SK-N-MC (cell line): ENCODE results near the gene MID1.

Experiments
- EZH2 ChIP-seq: fragments of 200-600 bp; sonication (generic); IDR thresholded peaks from one replicate; pipeline ENCODE4 v1.6.1; 2017; ENCODE audit warnings: antibody characterized with exemption
- FOXP2 ChIP-seq: optimal IDR thresholded peaks from 2 replicates; pipeline ENCODE3; 2011; ENCODE audit warnings: mild to moderate bottlenecking, moderate library complexity; ENCODE audit not compliant: insufficient read depth; ENCODE audit errors: extremely low read length, control extremely low read depth
- POLR2AphosphoS5 ChIP-seq: IDR thresholded peaks from 2 replicates; pipeline ENCODE4 v1.6.1; 2012; ENCODE audit warnings: mild to moderate bottlenecking, low read depth, low read length, borderline replicate concordance

DNA sequence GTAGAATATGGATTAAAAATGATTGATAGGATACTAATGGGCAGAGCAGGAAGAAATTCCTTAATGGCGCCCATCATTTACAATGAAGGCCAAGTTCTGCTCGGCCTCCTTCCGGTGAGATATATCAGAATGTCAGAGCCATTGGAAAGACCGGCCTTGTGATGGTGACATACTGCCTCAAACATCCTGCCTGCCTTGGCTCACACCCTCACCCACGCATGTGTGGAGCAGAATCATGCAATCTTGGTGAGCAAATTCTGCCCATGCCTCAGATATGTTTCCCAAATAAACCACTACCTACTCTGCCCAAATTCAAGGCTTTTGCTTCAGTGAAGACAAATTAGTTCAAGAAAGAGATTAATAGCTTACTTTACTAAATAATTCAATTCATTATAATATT is 163.3 kb downstream of the MID1 start:
- TF ChIP-seq POLR2AphosphoS5 (no peak), EZH2 (no peak), FOXP2 (no peak)
